HepG2 (cell line): ENCODE data around the gene ZNF74. TPM values are rescaled to one million over a fixed set of nuclear protein-coding genes. Genes with fewer than 3 reads are reported as not detected.

Source experiments
- ATAC-seq: fragments of 200-7000 bp; cut with Tn5 transposase; 3 replicates; pipeline ENCODE4 v1.9.1; 2020; ENCODE audit warnings: mild to moderate bottlenecking, moderate library complexity
- BruUV-seq: library from RNA; stranded (reverse); fragments of 400-500 nt; replicated peaks from 2 replicates; lab custom pipeline; 2021; lab: Mats Ljungman, UMichigan
- CTCF ChIA-PET: fragments of 300-600 bp; formaldehyde crosslinking; extraction: SDS; loops from one replicate; lab custom pipeline; 2021; ENCODE audit warnings: low total read pairs, inconsistent platforms, low intra/inter-chr PET ratio; lab: Yijun Ruan, JAX
- POLR2A ChIA-PET: fragments of 350-600 bp; sonication (Branson Sonifier 250); formaldehyde crosslinking; loops from one replicate; lab custom pipeline; 2020; ENCODE audit warnings: antibody characterized with exemption, inconsistent platforms; lab: Yijun Ruan, JAX
- DNase-seq: peaks from one replicate; pipeline ENCODE4 v3.0.0-alpha.2; 2015; ENCODE audit warnings: low spot score
- FAIRE-seq: peaks from 3 replicates; lab custom pipeline; 2011; peaks lifted over from hg19 to GRCh38; lab: Jason Lieb, UNC
- H2AFZ ChIP-seq: one replicate; pipeline ENCODE4 v1.6.1; 2011; ENCODE audit warnings: low read length, inconsistent platforms
- H3K27ac ChIP-seq: fragments of 300-600 bp; 3 replicates; pipeline ENCODE4 v1.8.0; 2011; ENCODE audit warnings: mixed run types, mild to moderate bottlenecking, mixed read lengths, low read length, inconsistent platforms; ENCODE audit not compliant: insufficient read depth; ENCODE audit errors: extremely low read length
- H3K27me3 ChIP-seq, 2 experiments: fragments of 200-600 bp in 1 of 2; 2 replicates in 1 of 2; 3 replicates in 1 of 2; pipeline versions ENCODE4 v1.6.0 to v1.8.0; 2011; ENCODE audit warnings: low read length in 2 of 2, mild to moderate bottlenecking in 2 of 2, moderate library complexity in 2 of 2, inconsistent platforms in 1 of 2; ENCODE audit not compliant: insufficient read depth in 2 of 2, control insufficient read depth in 1 of 2
- H3K36me3 ChIP-seq, 2 experiments: fragments of 200-600 bp in 1 of 2; replicated peaks in 1 of 2; 2 replicates in 1 of 2; 3 replicates in 1 of 2; pipeline versions ENCODE4 v1.5.1 to v1.8.0; 2011; ENCODE audit warnings: low read length in 2 of 2, inconsistent platforms in 1 of 2; ENCODE audit not compliant: insufficient read depth in 2 of 2, control insufficient read depth in 1 of 2
- H3K4me1 ChIP-seq: 2 replicates; pipeline ENCODE4 v1.5.1; 2012; ENCODE audit warnings: low read length, inconsistent platforms; ENCODE audit not compliant: insufficient read depth
- H3K4me2 ChIP-seq: 2 replicates; pipeline ENCODE4 v1.6.0; 2011; ENCODE audit warnings: low read depth, low read length, inconsistent platforms
- H3K4me3 ChIP-seq, 3 experiments: fragments of 200-600 bp in 1 of 3; sonication (generic), shearing (Covaris generic) in 1 of 3; replicated peaks in 1 of 3; 2 replicates each; pipeline ENCODE4 v1.5.1; 2011 to 2016; ENCODE audit warnings: low read length in 3 of 3, inconsistent platforms in 2 of 3, low read depth in 2 of 3, mild to moderate bottlenecking in 2 of 3, control low read depth in 1 of 3, mixed read lengths in 1 of 3; ENCODE audit not compliant: insufficient read depth in 1 of 3
- H3K79me2 ChIP-seq: one replicate; pipeline ENCODE4 v1.6.1; 2011; ENCODE audit warnings: low read length, inconsistent platforms; ENCODE audit not compliant: insufficient read depth
- H3K9ac ChIP-seq: 2 replicates; pipeline ENCODE4 v1.6.0; 2011; ENCODE audit warnings: mild to moderate bottlenecking, low read depth, low read length, inconsistent platforms; ENCODE audit not compliant: insufficient read depth
- H3K9me3 ChIP-seq: 2 replicates; pipeline ENCODE4 v1.5.1; 2012; ENCODE audit warnings: mild to moderate bottlenecking, low read length
- H4K20me1 ChIP-seq: 2 replicates; pipeline ENCODE4 v1.6.0; 2011; ENCODE audit warnings: inconsistent platforms, mild to moderate bottlenecking, low read length, moderate library complexity; ENCODE audit not compliant: insufficient read depth
- CEBPG ChIP-seq: IDR thresholded peaks from 2 replicates; pipeline ENCODE4 v1.6.1; 2016
- HNRNPL ChIP-seq: fragments of 200-400 bp; formaldehyde crosslinking; IDR thresholded peaks from 2 replicates; pipeline ENCODE4 v1.6.1; 2017; ENCODE audit warnings: mild to moderate bottlenecking, low read depth, low read length
- MIER3 ChIP-seq: IDR thresholded peaks from 2 replicates; pipeline ENCODE4 v1.6.1; 2016; ENCODE audit warnings: missing compliant biosample characterization, borderline replicate concordance
- MTA1 ChIP-seq: sonication (generic); formaldehyde crosslinking; IDR thresholded peaks from 2 replicates; pipeline ENCODE4 v1.4.0; 2020; ENCODE audit warnings: missing genetic modification reagents, mild to moderate bottlenecking, borderline replicate concordance
- ZBTB7B ChIP-seq: sonication (generic); formaldehyde crosslinking; IDR thresholded peaks from 2 replicates; pipeline ENCODE4 v1.4.0; 2020; ENCODE audit warnings: missing genetic modification reagents
- ZNF263 ChIP-seq: sonication (generic); formaldehyde crosslinking; IDR thresholded peaks from 2 replicates; pipeline ENCODE4 v1.4.0; 2020; ENCODE audit warnings: missing genetic modification reagents
- ZNF354B ChIP-seq: sonication (generic); formaldehyde crosslinking; IDR thresholded peaks from 2 replicates; pipeline ENCODE4 v1.8.0; 2022; ENCODE audit warnings: mild to moderate bottlenecking, missing genetic modification reagents
- WGBS: methylation state at CpG from one replicate; pipeline ENCODE4 v1.1.6; 2017; ENCODE audit warnings: low lambda C conversion rate; 5-methylcytosine and 5-hydroxymethylcytosine counted together
- in situ Hi-C: cut with HindIII; loops from 2 replicates; pipeline ENCODE4 v1.10.0; 2017; ENCODE audit warnings: low pct_unique_long_range_greater_than_20kb; ENCODE audit not compliant: extremely low pct_ligation_motif_present
- intact Hi-C: fragments of 100-400 bp; cut with micrococcal nuclease; formaldehyde crosslinking; loops from one replicate; pipeline ENCODE4 v1.10.0; 2022; ENCODE audit not compliant: unreplicated experiment
- polyA plus RNA-seq, 8 experiments: library from polyadenylated mRNA; depleted of rRNA in 3 of 8; stranded (reverse) in 7 of 8; unstranded in 1 of 8; fragments of >200 nt; fragmentation: Illumina TruSeq in 4 of 8; extraction: Trizol in 4 of 8; gene quantifications; 2 replicates each; pipeline versions ENCODE4 v1.2.1 to v1.2.3, GENCODE V29; 2011 to 2016; ENCODE audit warnings: low read depth in 4 of 8, missing spikeins in 1 of 8, mixed read lengths in 1 of 8; ENCODE audit not compliant: insufficient read depth in 1 of 8
- total RNA-seq, 5 experiments: library from RNA; depleted of rRNA; stranded (reverse); fragments of >200 nt; fragmentation: Illumina TruSeq; extraction: Trizol; gene quantifications; 2 replicates each; pipeline ENCODE4 v1.2.3, GENCODE V29; 2016; ENCODE audit warnings: low read depth in 1 of 5
- TF ChIP-seq, protein P1 (sequence below): sonication (generic); formaldehyde crosslinking; IDR thresholded peaks from 2 replicates; pipeline ENCODE4 v1.5.1; 2020; ENCODE audit warnings: mild to moderate bottlenecking, missing genetic modification reagents, moderate library complexity
- TF ChIP-seq, protein P2 (sequence below): sonication (generic); formaldehyde crosslinking; IDR thresholded peaks from 2 replicates; pipeline ENCODE4 v1.4.0; 2020; ENCODE audit warnings: mild to moderate bottlenecking, missing genetic modification reagents
- TF ChIP-seq, protein P3 (sequence below): sonication (generic); formaldehyde crosslinking; IDR thresholded peaks from 2 replicates; pipeline ENCODE4 v1.4.0; 2020; ENCODE audit warnings: missing genetic modification reagents
- TF ChIP-seq, protein P4 (sequence below): sonication (generic); formaldehyde crosslinking; IDR thresholded peaks from 2 replicates; pipeline ENCODE4 v1.9.0; 2021; ENCODE audit warnings: missing genetic modification reagents, borderline replicate concordance

Gene ZNF74
- total and polyA plus RNA-seq, 2 of the 13 experiments (the other 11 are each of a cell fraction or from before 2014, with no cell fraction given): 6.3 to 9.1 TPM

DNA sequence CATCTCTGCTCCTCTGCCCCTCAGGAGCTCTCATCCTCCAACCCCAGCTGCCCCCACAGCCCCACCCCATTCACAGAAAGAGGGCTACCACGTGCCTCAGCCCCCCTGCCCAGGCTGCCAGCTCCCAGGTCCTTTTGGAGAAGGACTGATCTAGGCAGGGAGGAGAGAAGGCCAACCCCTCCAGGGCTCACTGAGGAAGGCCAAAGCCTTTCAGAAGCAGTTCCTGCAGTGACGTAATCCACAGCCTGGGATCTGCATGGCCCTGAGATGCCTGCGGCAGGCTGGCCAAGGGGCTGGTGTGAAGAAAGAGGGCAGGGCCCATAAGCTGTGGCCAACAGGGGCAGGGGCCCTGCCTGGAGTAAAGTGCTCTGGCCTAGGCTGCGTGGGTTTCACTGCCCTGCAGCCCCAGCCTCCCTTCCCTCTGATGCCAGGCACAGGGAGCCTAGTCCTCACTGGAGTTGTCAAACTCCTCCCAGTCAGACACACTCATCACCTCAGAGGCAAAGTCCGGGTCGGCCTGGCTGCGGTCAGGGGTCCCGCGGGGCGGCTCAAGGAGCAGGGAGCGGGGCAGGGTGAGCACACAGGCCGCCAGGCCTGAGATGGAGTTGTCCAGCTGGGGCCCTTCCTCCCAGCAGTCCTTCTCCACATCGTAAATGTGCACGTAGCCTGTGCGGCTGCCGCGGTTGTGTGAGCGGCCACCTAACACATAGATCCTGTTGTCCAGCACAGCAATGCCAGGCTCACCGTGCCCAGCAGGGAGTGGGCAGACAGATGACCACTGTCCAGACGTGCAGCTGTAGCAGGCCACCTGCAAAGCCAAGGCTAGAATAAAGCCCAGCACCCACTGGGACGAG is 47.9 kb downstream of the ZNF74 start:
- in situ Hi-C loops: no loop called here
- CTCF ChIA-PET: no interaction called here
- 67% methylated on average over 9 of the region's 21 CpGs for WGBS
- TF ChIP-seq MTA1 (CRISPR knock-in tag): peak; percentile 34; the same call in 1 of the 2 replicates
- TF ChIP-seq ZBTB7B: 0 out of 2 replicates have a peak, but pooled peaks have one; percentile 21
- TF ChIP-seq, protein P1, sequence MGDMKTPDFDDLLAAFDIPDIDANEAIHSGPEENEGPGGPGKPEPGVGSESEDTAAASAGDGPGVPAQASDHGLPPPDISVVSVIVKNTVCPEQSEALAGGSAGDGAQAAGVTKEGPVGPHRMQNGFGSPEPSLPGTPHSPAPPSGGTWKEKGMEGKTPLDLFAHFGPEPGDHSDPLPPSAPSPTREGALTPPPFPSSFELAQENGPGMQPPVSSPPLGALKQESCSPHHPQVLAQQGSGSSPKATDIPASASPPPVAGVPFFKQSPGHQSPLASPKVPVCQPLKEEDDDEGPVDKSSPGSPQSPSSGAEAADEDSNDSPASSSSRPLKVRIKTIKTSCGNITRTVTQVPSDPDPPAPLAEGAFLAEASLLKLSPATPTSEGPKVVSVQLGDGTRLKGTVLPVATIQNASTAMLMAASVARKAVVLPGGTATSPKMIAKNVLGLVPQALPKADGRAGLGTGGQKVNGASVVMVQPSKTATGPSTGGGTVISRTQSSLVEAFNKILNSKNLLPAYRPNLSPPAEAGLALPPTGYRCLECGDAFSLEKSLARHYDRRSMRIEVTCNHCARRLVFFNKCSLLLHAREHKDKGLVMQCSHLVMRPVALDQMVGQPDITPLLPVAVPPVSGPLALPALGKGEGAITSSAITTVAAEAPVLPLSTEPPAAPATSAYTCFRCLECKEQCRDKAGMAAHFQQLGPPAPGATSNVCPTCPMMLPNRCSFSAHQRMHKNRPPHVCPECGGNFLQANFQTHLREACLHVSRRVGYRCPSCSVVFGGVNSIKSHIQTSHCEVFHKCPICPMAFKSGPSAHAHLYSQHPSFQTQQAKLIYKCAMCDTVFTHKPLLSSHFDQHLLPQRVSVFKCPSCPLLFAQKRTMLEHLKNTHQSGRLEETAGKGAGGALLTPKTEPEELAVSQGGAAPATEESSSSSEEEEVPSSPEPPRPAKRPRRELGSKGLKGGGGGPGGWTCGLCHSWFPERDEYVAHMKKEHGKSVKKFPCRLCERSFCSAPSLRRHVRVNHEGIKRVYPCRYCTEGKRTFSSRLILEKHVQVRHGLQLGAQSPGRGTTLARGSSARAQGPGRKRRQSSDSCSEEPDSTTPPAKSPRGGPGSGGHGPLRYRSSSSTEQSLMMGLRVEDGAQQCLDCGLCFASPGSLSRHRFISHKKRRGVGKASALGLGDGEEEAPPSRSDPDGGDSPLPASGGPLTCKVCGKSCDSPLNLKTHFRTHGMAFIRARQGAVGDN (CRISPR knock-in tag): peak; percentile 49
- 0 out of 2 replicates have a peak, but pooled peaks have one; percentile 54 for TF ChIP-seq HNRNPL
- no peak for TF ChIP-seq ZNF354B (CRISPR knock-in tag)
- TF ChIP-seq, protein P2, sequence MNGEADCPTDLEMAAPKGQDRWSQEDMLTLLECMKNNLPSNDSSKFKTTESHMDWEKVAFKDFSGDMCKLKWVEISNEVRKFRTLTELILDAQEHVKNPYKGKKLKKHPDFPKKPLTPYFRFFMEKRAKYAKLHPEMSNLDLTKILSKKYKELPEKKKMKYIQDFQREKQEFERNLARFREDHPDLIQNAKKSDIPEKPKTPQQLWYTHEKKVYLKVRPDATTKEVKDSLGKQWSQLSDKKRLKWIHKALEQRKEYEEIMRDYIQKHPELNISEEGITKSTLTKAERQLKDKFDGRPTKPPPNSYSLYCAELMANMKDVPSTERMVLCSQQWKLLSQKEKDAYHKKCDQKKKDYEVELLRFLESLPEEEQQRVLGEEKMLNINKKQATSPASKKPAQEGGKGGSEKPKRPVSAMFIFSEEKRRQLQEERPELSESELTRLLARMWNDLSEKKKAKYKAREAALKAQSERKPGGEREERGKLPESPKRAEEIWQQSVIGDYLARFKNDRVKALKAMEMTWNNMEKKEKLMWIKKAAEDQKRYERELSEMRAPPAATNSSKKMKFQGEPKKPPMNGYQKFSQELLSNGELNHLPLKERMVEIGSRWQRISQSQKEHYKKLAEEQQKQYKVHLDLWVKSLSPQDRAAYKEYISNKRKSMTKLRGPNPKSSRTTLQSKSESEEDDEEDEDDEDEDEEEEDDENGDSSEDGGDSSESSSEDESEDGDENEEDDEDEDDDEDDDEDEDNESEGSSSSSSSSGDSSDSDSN (CRISPR knock-in tag): 0 out of 2 replicates have a peak, but pooled peaks have one; percentile 31
- peak; percentile 29; the same call in 1 of the 2 replicates for TF ChIP-seq CEBPG (CRISPR knock-in tag)
- TF ChIP-seq MIER3 (CRISPR knock-in tag): no peak
- peak; percentile 55; the same call in 1 of the 2 replicates for TF ChIP-seq ZNF263
- TF ChIP-seq, protein P3, sequence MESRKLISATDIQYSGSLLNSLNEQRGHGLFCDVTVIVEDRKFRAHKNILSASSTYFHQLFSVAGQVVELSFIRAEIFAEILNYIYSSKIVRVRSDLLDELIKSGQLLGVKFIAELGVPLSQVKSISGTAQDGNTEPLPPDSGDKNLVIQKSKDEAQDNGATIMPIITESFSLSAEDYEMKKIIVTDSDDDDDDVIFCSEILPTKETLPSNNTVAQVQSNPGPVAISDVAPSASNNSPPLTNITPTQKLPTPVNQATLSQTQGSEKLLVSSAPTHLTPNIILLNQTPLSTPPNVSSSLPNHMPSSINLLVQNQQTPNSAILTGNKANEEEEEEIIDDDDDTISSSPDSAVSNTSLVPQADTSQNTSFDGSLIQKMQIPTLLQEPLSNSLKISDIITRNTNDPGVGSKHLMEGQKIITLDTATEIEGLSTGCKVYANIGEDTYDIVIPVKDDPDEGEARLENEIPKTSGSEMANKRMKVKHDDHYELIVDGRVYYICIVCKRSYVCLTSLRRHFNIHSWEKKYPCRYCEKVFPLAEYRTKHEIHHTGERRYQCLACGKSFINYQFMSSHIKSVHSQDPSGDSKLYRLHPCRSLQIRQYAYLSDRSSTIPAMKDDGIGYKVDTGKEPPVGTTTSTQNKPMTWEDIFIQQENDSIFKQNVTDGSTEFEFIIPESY (CRISPR knock-in tag): peak; percentile 81
- TF ChIP-seq, protein P4, sequence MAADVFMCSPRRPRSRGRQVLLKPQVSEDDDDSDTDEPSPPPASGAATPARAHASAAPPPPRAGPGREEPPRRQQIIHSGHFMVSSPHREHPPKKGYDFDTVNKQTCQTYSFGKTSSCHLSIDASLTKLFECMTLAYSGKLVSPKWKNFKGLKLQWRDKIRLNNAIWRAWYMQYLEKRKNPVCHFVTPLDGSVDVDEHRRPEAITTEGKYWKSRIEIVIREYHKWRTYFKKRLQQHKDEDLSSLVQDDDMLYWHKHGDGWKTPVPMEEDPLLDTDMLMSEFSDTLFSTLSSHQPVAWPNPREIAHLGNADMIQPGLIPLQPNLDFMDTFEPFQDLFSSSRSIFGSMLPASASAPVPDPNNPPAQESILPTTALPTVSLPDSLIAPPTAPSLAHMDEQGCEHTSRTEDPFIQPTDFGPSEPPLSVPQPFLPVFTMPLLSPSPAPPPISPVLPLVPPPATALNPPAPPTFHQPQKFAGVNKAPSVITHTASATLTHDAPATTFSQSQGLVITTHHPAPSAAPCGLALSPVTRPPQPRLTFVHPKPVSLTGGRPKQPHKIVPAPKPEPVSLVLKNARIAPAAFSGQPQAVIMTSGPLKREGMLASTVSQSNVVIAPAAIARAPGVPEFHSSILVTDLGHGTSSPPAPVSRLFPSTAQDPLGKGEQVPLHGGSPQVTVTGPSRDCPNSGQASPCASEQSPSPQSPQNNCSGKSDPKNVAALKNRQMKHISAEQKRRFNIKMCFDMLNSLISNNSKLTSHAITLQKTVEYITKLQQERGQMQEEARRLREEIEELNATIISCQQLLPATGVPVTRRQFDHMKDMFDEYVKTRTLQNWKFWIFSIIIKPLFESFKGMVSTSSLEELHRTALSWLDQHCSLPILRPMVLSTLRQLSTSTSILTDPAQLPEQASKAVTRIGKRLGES (CRISPR knock-in tag): no peak

More for the DNA sequence above, 47.9 kb downstream of the ZNF74 start:
- no peak for DNase-seq
- Histone ChIP-seq H4K20me1 (no peaks in the 10 kb centered on the region), H3K4me1 (peaks cover 29% of the 10 kb centered on the region), H3K27me3 (no peaks in the 10 kb centered on the region), H3K9ac (no peak overlapping the region), H3K27ac (no peak overlapping the region), H3K36me3 (peaks cover 2 to 4% of the 10 kb centered on the region in 2 experiments; a peak in 2 of 5 replicates), H3K4me2 (no peak overlapping the region), H3K79me2 (peaks cover 3% of the 10 kb centered on the region), H3K9me3 (no peaks in the 10 kb centered on the region), H2AFZ (no peak overlapping the region), H3K4me3 (no peak overlapping the region)
- FAIRE-seq: no peak
- intact Hi-C loops: no loop called here
- POLR2A ChIA-PET: no interaction called here
- no TSS peak for BruUV-seq
- ATAC-seq: peak; percentile 9
